DND-41 (cell line): ENCODE results near the gene TIGD3.

Experiments used
- ATAC-seq: fragments of 200-7000 bp; cut with Tn5 transposase; 3 replicates; pipeline ENCODE4 v1.9.1; 2021; ENCODE audit warnings: low read depth; ENCODE audit not compliant: insufficient read depth
- DNase-seq: peaks from one replicate; pipeline ENCODE4 v3.0.0-alpha.2; 2020
- H2AFZ ChIP-seq: 2 replicates; pipeline ENCODE4 v1.6.0; 2012; ENCODE audit warnings: low read depth, low read length
- H3K27ac ChIP-seq: 2 replicates; pipeline ENCODE4 v1.5.1; 2012; ENCODE audit warnings: low read length, inconsistent platforms
- H3K27me3 ChIP-seq: fragments of 200-600 bp; sonication (generic); 2 replicates; pipeline ENCODE4 v1.6.0; 2012; ENCODE audit warnings: low read length, mild to moderate bottlenecking, inconsistent platforms; ENCODE audit not compliant: insufficient read depth, poor library complexity
- H3K36me3 ChIP-seq: 2 replicates; pipeline ENCODE4 v1.5.1; 2012; ENCODE audit warnings: low read length, inconsistent platforms; ENCODE audit not compliant: insufficient read depth
- H3K4me1 ChIP-seq: 2 replicates; pipeline ENCODE4 v1.5.1; 2012; ENCODE audit warnings: mild to moderate bottlenecking, low read length; ENCODE audit not compliant: insufficient read depth
- H3K4me2 ChIP-seq: 2 replicates; pipeline ENCODE4 v1.6.0; 2012; ENCODE audit warnings: mild to moderate bottlenecking, moderate library complexity, low read length, inconsistent platforms; ENCODE audit not compliant: insufficient read depth
- H3K4me3 ChIP-seq, 2 experiments: fragments of 200-600 bp in 1 of 2; shearing (Covaris generic) in 1 of 2; 2 replicates each; pipeline ENCODE4 v1.5.1; 2012 to 2016; ENCODE audit warnings: inconsistent platforms in 2 of 2, low read length in 2 of 2, mild to moderate bottlenecking in 2 of 2, low read depth in 1 of 2, moderate library complexity in 1 of 2
- H3K79me2 ChIP-seq: 2 replicates; pipeline ENCODE4 v1.6.0; 2012; ENCODE audit warnings: low read length, inconsistent platforms; ENCODE audit not compliant: insufficient read depth
- H3K9ac ChIP-seq: 2 replicates; pipeline ENCODE4 v1.6.0; 2012; ENCODE audit warnings: low read depth, mild to moderate bottlenecking, inconsistent platforms, low read length, moderate library complexity
- H3K9me3 ChIP-seq: 2 replicates; pipeline ENCODE4 v1.5.1; 2012; ENCODE audit warnings: low read length, moderate library complexity, mild to moderate bottlenecking, inconsistent platforms; ENCODE audit not compliant: insufficient read depth, severe bottlenecking
- H4K20me1 ChIP-seq: 2 replicates; pipeline ENCODE4 v1.6.0; 2012; ENCODE audit warnings: low read length; ENCODE audit not compliant: insufficient read depth
- EZH2 ChIP-seq: IDR thresholded peaks from 3 replicates; pipeline ENCODE4 v1.6.1; 2012; ENCODE audit warnings: borderline replicate concordance, low read depth, mild to moderate bottlenecking, moderate library complexity, low read length, inconsistent platforms; ENCODE audit not compliant: severe bottlenecking
- TF ChIP-seq, protein P1 (sequence below): IDR thresholded peaks from 2 replicates; pipeline ENCODE4 v1.5.1; 2012; ENCODE audit warnings: borderline replicate concordance, low read length, moderate library complexity, mild to moderate bottlenecking; ENCODE audit not compliant: poor library complexity, severe bottlenecking; ENCODE audit errors: extremely low read depth

Gene TIGD3

DNA sequence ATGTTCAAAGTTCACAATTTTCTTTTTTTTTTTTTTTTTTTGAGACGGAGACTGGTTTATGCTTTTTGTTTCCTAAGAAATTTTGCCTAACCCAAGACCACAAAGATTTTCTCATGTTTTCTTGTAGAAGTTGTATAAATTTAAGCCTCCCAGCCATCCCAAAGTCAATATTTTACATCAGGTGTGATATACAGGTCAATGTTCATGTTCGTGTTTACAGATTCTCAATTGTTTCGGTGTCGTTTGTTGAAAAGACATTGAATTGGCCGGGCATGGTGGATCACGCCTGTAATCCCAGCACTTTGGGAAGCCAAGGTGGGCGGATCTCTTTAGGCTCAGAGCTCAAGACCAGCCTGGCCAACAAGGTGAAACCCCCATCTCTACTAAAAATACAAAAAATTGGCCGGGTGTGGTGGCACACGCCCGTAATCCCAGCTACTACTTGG is 47.3 kb downstream of the TIGD3 start:
- H3K9me3 ChIP-seq = no peaks in the 10 kb centered on the region
- no peaks in the 10 kb centered on the region for H3K4me1 ChIP-seq
- H3K79me2 ChIP-seq = no peaks in the 10 kb centered on the region; the same call in 1 of the 2 replicates
- DNase-seq (no peak), ATAC-seq (no peak)
- no peak overlapping the region for H3K27ac ChIP-seq
- no peak for TF ChIP-seq EZH2
- TF ChIP-seq, protein P1, sequence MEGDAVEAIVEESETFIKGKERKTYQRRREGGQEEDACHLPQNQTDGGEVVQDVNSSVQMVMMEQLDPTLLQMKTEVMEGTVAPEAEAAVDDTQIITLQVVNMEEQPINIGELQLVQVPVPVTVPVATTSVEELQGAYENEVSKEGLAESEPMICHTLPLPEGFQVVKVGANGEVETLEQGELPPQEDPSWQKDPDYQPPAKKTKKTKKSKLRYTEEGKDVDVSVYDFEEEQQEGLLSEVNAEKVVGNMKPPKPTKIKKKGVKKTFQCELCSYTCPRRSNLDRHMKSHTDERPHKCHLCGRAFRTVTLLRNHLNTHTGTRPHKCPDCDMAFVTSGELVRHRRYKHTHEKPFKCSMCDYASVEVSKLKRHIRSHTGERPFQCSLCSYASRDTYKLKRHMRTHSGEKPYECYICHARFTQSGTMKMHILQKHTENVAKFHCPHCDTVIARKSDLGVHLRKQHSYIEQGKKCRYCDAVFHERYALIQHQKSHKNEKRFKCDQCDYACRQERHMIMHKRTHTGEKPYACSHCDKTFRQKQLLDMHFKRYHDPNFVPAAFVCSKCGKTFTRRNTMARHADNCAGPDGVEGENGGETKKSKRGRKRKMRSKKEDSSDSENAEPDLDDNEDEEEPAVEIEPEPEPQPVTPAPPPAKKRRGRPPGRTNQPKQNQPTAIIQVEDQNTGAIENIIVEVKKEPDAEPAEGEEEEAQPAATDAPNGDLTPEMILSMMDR = no peak
- peaks cover 12% of the 10 kb centered on the region for H4K20me1 ChIP-seq
- H3K36me3 ChIP-seq = peaks cover 62% of the 10 kb centered on the region
- H3K4me2 ChIP-seq = no peak overlapping the region
- no peak overlapping the region for H2AFZ ChIP-seq
- H3K27me3 ChIP-seq = no peaks in the 10 kb centered on the region
- no peak overlapping the region for H3K4me3 ChIP-seq
- no peak overlapping the region for H3K9ac ChIP-seq

DNA sequence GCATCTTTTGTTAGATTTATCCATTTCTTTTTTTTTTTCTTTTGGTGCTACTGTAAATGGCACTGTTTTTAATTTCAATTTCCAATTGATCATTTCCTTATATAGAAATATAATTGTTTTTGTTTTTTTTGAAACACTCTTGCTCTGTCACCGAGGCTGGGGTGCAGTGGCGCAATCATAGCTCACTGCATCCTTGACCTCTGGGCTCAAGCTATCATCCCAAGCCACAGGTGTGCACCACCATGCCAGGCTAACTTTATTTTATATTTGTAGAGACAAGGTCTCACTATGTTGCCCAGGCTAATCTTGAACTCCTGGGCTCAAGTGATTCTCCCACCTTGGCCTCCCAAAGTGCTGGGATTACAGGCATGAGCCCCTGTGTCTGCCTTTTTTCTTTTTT is 48.2 kb downstream of the TIGD3 start:
- peaks cover 58% of the 10 kb centered on the region for H3K36me3 ChIP-seq
- TF ChIP-seq EZH2 = no peak
- TF ChIP-seq, protein P1 = no peak
- H3K4me2 ChIP-seq = no peak overlapping the region
- H2AFZ ChIP-seq = no peak overlapping the region
- no peak overlapping the region for H3K9ac ChIP-seq
- H3K4me3 ChIP-seq = no peak overlapping the region
- DNase-seq (no peak), ATAC-seq (no peak)
- H3K27ac ChIP-seq = no peak overlapping the region
- no peaks in the 10 kb centered on the region for H3K4me1 ChIP-seq
- H3K9me3 ChIP-seq = no peaks in the 10 kb centered on the region
- H3K27me3 ChIP-seq = no peaks in the 10 kb centered on the region
- peaks cover 12% of the 10 kb centered on the region for H4K20me1 ChIP-seq
- H3K79me2 ChIP-seq = no peaks in the 10 kb centered on the region; the same call in 1 of the 2 replicates

DNA sequence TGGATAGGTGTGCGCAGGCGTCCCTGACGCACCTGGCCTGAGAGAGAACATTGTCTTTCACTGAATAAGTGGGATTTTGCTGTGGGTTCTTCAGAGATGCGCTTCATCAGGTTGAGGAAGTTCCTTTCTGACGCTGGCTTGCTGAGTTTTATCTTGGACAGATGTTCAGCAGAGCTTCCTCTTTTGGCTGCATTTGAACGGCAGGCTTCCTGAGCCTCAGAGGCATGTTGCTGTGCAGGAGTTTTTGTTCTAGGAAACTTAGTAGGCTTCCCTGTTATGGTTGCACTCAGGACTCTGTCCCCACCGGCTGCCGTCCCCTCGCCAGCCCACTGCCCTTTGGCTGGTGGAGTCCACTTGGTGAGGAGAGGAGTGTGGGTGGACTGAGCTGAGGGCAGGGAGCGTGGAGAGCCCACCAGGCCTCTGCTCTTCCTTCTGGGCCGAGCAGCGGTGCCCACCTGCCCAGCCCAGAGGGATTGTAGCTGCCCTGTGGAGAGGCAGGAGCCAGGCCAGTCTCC is 49.1 kb downstream of the TIGD3 start:
- Histone ChIP-seq H3K4me1 (no peaks in the 10 kb centered on the region), H3K9ac (no peak overlapping the region)

More for the DNA sequence above, 49.1 kb downstream of the TIGD3 start:
- H3K36me3 ChIP-seq = peaks cover 57% of the 10 kb centered on the region
- DNase-seq (no peak), ATAC-seq (no peak)
- peaks cover 12% of the 10 kb centered on the region for H4K20me1 ChIP-seq
- no peaks in the 10 kb centered on the region; the same call in 1 of the 2 replicates for H3K79me2 ChIP-seq
- no peak overlapping the region for H3K4me3 ChIP-seq
- TF ChIP-seq EZH2 = no peak
- TF ChIP-seq, protein P1 = no peak
- no peak overlapping the region for H2AFZ ChIP-seq
- H3K27me3 ChIP-seq = no peaks in the 10 kb centered on the region
- no peaks in the 10 kb centered on the region for H3K9me3 ChIP-seq
- no peak overlapping the region for H3K27ac ChIP-seq
- H3K4me2 ChIP-seq = no peak overlapping the region
